ENCODE data around the gene CCDC197.
A peak's percentile ranks its signal among the peaks of the same experiment; 100 is the strongest.

CCDC197 gene

DNA sequence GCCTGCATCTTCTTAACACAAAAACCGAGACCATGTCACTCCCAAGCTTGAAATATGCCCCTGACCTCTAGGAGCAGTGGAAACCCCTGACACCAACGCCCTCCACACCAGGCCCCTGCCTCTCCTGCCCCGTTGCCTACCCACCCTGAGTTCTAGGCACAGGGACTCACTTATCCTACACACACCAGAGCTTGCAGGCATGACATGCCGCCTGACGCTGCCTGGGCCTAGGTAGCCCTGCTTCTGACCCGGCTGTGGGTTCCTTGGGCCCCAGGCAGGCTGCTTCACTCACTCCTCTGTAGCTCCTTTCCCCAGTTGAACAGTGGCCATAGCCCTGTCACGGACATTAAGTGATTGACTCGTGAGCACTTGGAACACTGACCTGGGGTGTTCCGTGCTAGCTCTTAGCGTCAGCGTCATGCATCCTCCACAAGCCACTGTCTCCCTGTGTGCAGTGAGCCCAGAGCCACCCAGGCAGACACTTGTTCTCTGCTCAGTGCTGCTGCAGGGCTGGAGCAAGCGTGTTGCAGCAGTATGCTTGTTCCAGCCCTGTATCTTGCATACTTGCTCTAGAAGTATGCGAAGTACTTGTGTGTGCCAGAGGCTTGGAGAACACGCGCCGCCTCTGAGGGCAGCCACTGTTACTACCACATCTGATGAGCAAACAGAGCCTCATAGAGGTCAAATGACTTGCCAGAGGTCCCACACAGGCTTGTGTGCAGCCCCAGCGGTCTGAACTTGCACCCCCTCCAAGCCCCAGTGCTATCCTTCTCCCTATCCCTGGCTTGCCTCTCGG, 44.6 kb downstream of the CCDC197 start:
- DNase-seq (ENCODE audit: low read depth) = peak; percentile 45
- TF ChIP-seq, protein P1, sequence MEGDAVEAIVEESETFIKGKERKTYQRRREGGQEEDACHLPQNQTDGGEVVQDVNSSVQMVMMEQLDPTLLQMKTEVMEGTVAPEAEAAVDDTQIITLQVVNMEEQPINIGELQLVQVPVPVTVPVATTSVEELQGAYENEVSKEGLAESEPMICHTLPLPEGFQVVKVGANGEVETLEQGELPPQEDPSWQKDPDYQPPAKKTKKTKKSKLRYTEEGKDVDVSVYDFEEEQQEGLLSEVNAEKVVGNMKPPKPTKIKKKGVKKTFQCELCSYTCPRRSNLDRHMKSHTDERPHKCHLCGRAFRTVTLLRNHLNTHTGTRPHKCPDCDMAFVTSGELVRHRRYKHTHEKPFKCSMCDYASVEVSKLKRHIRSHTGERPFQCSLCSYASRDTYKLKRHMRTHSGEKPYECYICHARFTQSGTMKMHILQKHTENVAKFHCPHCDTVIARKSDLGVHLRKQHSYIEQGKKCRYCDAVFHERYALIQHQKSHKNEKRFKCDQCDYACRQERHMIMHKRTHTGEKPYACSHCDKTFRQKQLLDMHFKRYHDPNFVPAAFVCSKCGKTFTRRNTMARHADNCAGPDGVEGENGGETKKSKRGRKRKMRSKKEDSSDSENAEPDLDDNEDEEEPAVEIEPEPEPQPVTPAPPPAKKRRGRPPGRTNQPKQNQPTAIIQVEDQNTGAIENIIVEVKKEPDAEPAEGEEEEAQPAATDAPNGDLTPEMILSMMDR (conservative IDR thresholded peaks at IDR 0.05; ENCODE audit: low read depth, low read length) = no peak
- H3K4me3 ChIP-seq (ENCODE audit: low read length) = no peak overlapping the region

DNA sequence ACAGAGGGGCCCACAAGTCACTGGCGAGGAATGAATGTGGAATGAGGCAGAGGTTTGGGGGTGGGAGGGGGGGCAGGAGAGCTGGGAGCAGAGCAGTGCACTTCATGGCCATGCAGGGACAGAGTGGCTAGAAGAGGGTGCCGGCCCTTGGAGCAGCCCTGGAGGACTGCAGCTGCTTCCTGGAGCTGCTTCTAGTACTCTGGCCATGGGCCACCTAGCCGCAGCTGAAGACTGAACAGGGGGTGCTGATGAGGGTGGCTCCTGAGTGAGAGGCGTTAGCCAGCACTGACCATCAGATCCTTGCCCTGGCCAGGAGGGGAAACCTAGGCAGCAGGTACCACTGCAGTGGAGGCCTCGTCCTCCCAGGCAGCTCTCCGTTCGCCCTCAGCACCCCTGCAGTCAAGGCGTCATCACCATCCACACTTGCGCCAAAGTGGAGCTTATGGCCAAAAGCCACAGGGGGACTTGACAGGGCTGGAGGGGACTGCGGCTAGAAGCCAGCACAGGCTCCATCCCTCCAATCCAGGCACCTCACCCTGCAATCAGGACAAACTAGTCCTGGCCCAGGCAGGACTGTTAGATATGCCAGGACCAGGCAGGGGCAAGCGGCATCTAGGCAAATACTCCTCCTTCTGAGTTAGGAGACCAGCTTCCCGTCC, 45.5 kb downstream of the CCDC197 start:
- H3K4me3 ChIP-seq (ENCODE audit: low read length) = no peak overlapping the region
- DNase-seq (ENCODE audit: low read depth) = no peak
- TF ChIP-seq, protein P1 (conservative IDR thresholded peaks at IDR 0.05; ENCODE audit: low read depth, low read length) = no peak

DNA sequence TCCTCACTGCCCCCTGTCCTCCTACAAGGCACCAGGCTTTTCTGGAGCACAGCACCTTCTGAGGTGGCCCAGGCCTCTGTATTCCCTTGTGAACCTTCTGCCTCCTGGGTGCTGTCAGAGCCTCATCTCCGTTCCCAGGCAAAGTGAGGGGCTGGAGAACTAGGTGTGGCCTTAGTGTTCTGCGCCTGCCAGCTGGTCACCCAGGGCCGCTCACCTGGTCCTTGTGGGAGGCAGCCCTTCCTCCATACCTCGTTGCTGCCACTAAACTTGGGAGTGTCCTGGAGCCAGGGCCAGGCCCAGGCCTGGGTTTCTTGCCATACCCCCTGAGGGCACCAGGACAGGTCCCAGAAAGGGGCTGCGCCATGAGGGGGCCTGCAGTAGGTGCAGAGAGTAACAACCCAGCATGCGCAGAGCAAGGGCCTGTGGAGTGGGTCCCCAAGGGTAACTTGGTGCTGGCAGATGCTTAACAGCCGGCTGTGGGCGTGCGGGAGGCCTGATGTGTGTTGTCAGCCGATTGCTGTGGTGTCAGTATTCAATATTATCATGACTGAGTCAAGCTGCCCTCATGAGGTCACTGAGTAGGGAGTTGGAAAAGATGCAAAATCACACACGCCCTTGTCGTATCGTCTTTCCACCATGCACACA, 46.1 kb downstream of the CCDC197 start:
- no peak for DNase-seq (ENCODE audit: low read depth)
- H3K4me3 ChIP-seq (ENCODE audit: low read length) = no peak overlapping the region
- TF ChIP-seq, protein P1 (conservative IDR thresholded peaks at IDR 0.05; ENCODE audit: low read depth, low read length) = no peak

DNA sequence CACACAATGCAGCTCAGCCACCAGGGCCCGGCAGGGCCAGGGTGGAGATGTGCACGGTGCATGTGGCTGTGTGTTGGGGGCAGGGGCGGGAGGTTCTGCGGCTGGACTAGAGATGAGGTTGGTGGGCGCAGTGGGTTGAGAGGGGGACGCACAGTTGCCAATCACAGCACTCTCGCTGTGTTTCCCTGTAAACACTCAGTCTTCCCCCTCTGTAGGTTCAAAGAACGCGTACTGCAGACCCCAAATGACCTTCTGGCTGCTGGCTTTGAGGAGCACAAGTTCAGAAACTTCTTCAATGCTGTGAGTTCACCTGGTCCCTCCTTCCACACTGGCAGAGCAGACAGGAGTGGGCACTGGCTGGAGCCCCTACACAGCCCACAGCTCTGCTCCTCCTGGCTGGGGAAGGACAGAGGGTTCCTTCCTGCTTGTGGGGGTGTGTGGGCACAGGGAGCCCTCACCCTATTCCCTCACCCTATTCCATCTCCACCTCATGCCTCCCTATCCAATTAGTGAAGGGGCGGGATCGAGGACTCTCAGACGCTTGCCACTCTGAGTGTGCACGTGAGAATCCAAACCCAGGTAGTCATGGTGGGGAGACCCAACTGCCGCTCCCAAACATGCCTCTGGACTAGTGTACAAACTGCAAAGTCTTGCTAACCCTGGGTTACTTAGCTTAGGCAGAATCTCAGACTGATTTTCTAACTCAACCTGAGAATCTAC, 46.8 kb downstream of the CCDC197 start:
- no peak overlapping the region for H3K4me3 ChIP-seq (ENCODE audit: low read length)
- TF ChIP-seq, protein P1 (conservative IDR thresholded peaks at IDR 0.05; ENCODE audit: low read depth, low read length) = no peak
- DNase-seq (ENCODE audit: low read depth) = no peak

DNA sequence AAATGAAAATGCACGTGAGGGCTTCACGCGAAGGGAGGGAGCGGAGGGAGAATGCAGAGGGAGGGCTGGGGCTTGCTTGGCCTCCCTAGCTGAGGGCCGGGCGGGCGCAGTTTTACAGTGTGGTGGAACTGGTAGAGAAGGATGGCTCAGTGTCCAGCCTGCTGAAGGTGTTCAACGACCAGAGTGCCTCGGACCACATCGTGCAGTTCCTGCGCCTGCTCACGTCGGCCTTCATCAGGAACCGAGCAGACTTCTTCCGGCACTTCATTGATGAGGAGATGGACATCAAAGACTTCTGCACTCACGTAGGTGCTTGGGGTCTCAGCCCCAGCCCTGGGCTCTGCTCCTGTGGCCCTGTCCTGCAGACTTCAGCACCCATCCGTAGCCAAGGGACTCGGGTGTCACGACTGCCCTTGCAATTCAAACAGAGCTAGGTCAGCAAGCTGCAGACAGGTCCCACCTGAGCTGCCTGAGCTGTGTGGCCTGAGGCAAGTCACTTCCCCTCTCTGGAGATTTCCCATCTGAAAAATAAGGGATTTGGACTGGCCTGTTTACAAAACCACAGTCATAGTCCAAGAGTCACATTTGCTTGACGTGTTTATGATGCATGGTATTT, 47.5 kb downstream of the CCDC197 start:
- DNase-seq (ENCODE audit: low read depth) = no peak
- TF ChIP-seq, protein P1 (conservative IDR thresholded peaks at IDR 0.05; ENCODE audit: low read depth, low read length) = no peak
- no peak overlapping the region for H3K4me3 ChIP-seq (ENCODE audit: low read length)

DNA sequence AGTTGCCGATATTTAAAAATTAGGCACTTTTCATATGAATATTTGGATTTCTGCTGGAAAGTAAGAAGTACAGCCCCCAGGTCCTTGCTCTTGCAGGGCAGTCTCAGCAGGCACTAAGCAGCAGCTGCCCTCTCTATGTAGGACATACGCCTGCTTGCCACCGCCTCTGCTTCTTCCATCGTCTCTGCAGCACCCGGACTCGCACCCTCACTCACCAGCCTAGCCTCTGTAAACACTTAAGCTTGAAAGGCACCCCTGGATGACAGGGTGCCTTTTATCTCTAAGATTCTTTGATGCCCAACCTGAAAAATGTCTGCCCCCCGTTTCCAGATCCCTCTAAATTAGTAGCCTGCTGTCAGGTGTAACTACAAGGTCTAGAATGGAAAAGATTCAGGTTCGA, 48.0 kb downstream of the CCDC197 start:
- TF ChIP-seq, protein P1 (conservative IDR thresholded peaks at IDR 0.05; ENCODE audit: low read depth, low read length) = no peak
- DNase-seq (ENCODE audit: low read depth) = no peak
- no peak overlapping the region for H3K4me3 ChIP-seq (ENCODE audit: low read length)
